PC-3 (cell line): ENCODE measurements around the gene ATP2B2. TPM values are rescaled to one million over a fixed set of nuclear protein-coding genes. Genes with fewer than 3 reads are reported as not detected.

Source experiments
- ATAC-seq: fragments of 200-7000 bp; cut with Tn5 transposase; 2 replicates; pipeline ENCODE4 v1.9.1; 2020; ENCODE audit warnings: mild to moderate bottlenecking, moderate library complexity
- BruUV-seq: library from RNA; stranded (reverse); fragments of 400-500 nt; replicated peaks from 2 replicates; lab custom pipeline; 2021; lab: Mats Ljungman, UMichigan
- CTCF ChIA-PET: fragments of 300-600 bp; sonication (Branson Sonifier 250); formaldehyde crosslinking; loops from one replicate; lab custom pipeline; 2022; ENCODE audit warnings: antibody characterized with exemption; lab: Charles Lee
- POLR2A ChIA-PET: fragments of 300-600 bp; sonication (Branson Sonifier 250); formaldehyde crosslinking; loops from one replicate; lab custom pipeline; 2022; ENCODE audit warnings: antibody characterized with exemption; ENCODE audit not compliant: unreplicated experiment; lab: Charles Lee
- DNase-seq: peaks from one replicate; pipeline ENCODE4 v3.0.0-alpha.2; 2015
- H2AFZ ChIP-seq: fragments of 300-600 bp; sonication (generic); 2 replicates; pipeline ENCODE4 v1.6.0; 2016; ENCODE audit warnings: antibody characterized with exemption, low read length
- H3F3A ChIP-seq: fragments of 300-600 bp; sonication (generic); one replicate; pipeline ENCODE4 v1.6.0; 2017; ENCODE audit warnings: antibody characterized with exemption, low read length, control low read depth, mild to moderate bottlenecking; ENCODE audit not compliant: unreplicated experiment
- H3K27ac ChIP-seq: fragments of 300-600 bp; sonication (generic); 2 replicates; pipeline ENCODE4 v1.5.1; 2016; ENCODE audit warnings: mild to moderate bottlenecking, low read length
- H3K27me3 ChIP-seq: fragments of 300-600 bp; sonication (generic); 2 replicates; pipeline ENCODE4 v1.6.1; 2016; ENCODE audit warnings: low read length, mixed read lengths
- H3K36me3 ChIP-seq: fragments of 300-600 bp; sonication (generic); 2 replicates; pipeline ENCODE4 v1.6.1; 2016; ENCODE audit warnings: low read depth, mixed run types, low read length, mixed read lengths
- H3K4me1 ChIP-seq: fragments of 300-600 bp; sonication (generic); 2 replicates; pipeline ENCODE4 v1.5.1; 2016; ENCODE audit warnings: low read length; ENCODE audit not compliant: insufficient read depth
- H3K4me2 ChIP-seq: fragments of 300-600 bp; sonication (generic); 2 replicates; pipeline ENCODE4 v1.6.0; 2016; ENCODE audit warnings: low read length
- H3K4me3 ChIP-seq: fragments of 300-600 bp; sonication (generic); 2 replicates; pipeline ENCODE4 v1.5.1; 2016; ENCODE audit warnings: mild to moderate bottlenecking, low read length, mixed read lengths
- H3K79me2 ChIP-seq: fragments of 300-600 bp; sonication (generic); 2 replicates; pipeline ENCODE4 v1.6.1; 2017; ENCODE audit warnings: low read length, mixed read lengths
- H3K9ac ChIP-seq: fragments of 300-600 bp; sonication (generic); 2 replicates; pipeline ENCODE4 v1.6.0; 2016; ENCODE audit warnings: mild to moderate bottlenecking, low read length
- H3K9me2 ChIP-seq: fragments of 300-600 bp; sonication (generic); replicated peaks from 2 replicates; pipeline ENCODE4 v1.6.1; 2016; ENCODE audit warnings: mixed run types, low read length, mixed read lengths
- H3K9me3 ChIP-seq: fragments of 300-600 bp; sonication (generic); 2 replicates; pipeline ENCODE4 v1.6.1; 2016; ENCODE audit warnings: low read length, mixed read lengths
- H4K20me1 ChIP-seq: fragments of 300-600 bp; sonication (generic); 2 replicates; pipeline ENCODE4 v1.6.1; 2016; ENCODE audit warnings: low read length, mixed read lengths
- CTCF ChIP-seq: fragments of 300-600 bp; sonication (generic); conservative IDR thresholded peaks from 2 replicates; pipeline ENCODE4 v1.5.1; 2017; ENCODE audit warnings: antibody characterized with exemption, low read depth, mild to moderate bottlenecking, low read length
- EZH2 ChIP-seq: fragments of 300-600 bp; sonication (generic); IDR thresholded peaks from one replicate; pipeline ENCODE4 v1.6.1; 2017; ENCODE audit warnings: antibody characterized with exemption, mild to moderate bottlenecking, low read length; ENCODE audit not compliant: unreplicated experiment
- EZH2phosphoT487 ChIP-seq: fragments of 300-600 bp; sonication (generic); IDR thresholded peaks from 2 replicates; pipeline ENCODE4 v1.6.1; 2018; ENCODE audit warnings: mild to moderate bottlenecking, antibody characterized with exemption, low read length, borderline replicate concordance
- intact Hi-C: fragments of 100-400 bp; cut with micrococcal nuclease; formaldehyde crosslinking; loops from 2 replicates; pipeline ENCODE4 v1.9.0; 2023
- total RNA-seq: library from RNA; depleted of rRNA; stranded (reverse); fragments of >200 nt; gene quantifications from 2 replicates; pipeline ENCODE4 v1.2.3, GENCODE V29; 2014

Gene ATP2B2
- total RNA-seq, 1 experiment from 2014 or later, result not detected

GRCh38 chr3:10527295-10528001 lies 22.1 kb upstream of the ATP2B2 start:
- no peaks in the 10 kb centered on the region for H3F3A ChIP-seq
- H3K79me2 ChIP-seq, result no peaks in the 10 kb centered on the region
- H3K36me3 ChIP-seq, result no peaks in the 10 kb centered on the region
- no peak overlapping the region for H3K4me3 ChIP-seq
- no peak overlapping the region for H3K4me2 ChIP-seq
- peaks cover 73% of the 10 kb centered on the region for H3K27me3 ChIP-seq
- no TSS peak for BruUV-seq
- H3K9me3 ChIP-seq, result no peaks in the 10 kb centered on the region
- ChIA-PET POLR2A (no interaction called here), CTCF (no interaction called here)
- no peak overlapping the region for H2AFZ ChIP-seq
- no peak overlapping the region for H3K9ac ChIP-seq
- H4K20me1 ChIP-seq, result no peaks in the 10 kb centered on the region
- no peaks in the 10 kb centered on the region for H3K9me2 ChIP-seq
- no peaks in the 10 kb centered on the region for H3K4me1 ChIP-seq
- ATAC-seq (no peak), DNase-seq (no peak)
- TF ChIP-seq CTCF (no peak), EZH2 (no peak), EZH2phosphoT487 (no peak)
- intact Hi-C loops, result no loop called here
- no peak overlapping the region for H3K27ac ChIP-seq

- H3K27me3 ChIP-seq, result peaks cover 84% of the 10 kb centered on the region
- H3K27ac ChIP-seq, result no peak overlapping the region
- no peaks in the 10 kb centered on the region for H3K36me3 ChIP-seq
- ChIA-PET CTCF (no interaction called here), POLR2A (no interaction called here)
- ATAC-seq (no peak), DNase-seq (no peak)
- no peak overlapping the region for H3K4me3 ChIP-seq
- no peak overlapping the region for H3K4me2 ChIP-seq
- H4K20me1 ChIP-seq, result no peaks in the 10 kb centered on the region
- no TSS peak for BruUV-seq
- no peaks in the 10 kb centered on the region for H3K9me3 ChIP-seq
- H3K4me1 ChIP-seq, result no peaks in the 10 kb centered on the region
- no peak overlapping the region for H2AFZ ChIP-seq
- TF ChIP-seq EZH2phosphoT487, result no peak
- TF ChIP-seq CTCF, result no peak
- TF ChIP-seq EZH2, result no peak
- H3F3A ChIP-seq, result no peaks in the 10 kb centered on the region
- intact Hi-C loops, result no loop called here
- H3K79me2 ChIP-seq, result no peaks in the 10 kb centered on the region
- H3K9ac ChIP-seq, result no peak overlapping the region
- no peaks in the 10 kb centered on the region for H3K9me2 ChIP-seq
These were observed 21.0 kb upstream of the ATP2B2 start for GRCh38 chr3:10526366-10526765.

GRCh38 chr3:10524799-10525301 lies 19.5 kb upstream of the ATP2B2 start:
- BruUV-seq, result no TSS peak
- CTCF ChIA-PET, result no interaction called here
- intact Hi-C loops, result no loop called here

More at GRCh38 chr3:10524799-10525301, 19.5 kb upstream of the ATP2B2 start:
- no peaks in the 10 kb centered on the region for H3K79me2 ChIP-seq
- no peak for ATAC-seq
- no peak overlapping the region for H2AFZ ChIP-seq
- no peak overlapping the region for H3K9ac ChIP-seq
- H3F3A ChIP-seq, result no peaks in the 10 kb centered on the region
- H3K9me2 ChIP-seq, result no peaks in the 10 kb centered on the region
- H3K9me3 ChIP-seq, result no peaks in the 10 kb centered on the region
- POLR2A ChIA-PET, result no interaction called here
- no peak overlapping the region for H3K4me2 ChIP-seq
- peak; percentile 19 for DNase-seq
- no peaks in the 10 kb centered on the region for H3K36me3 ChIP-seq
- no peaks in the 10 kb centered on the region for H4K20me1 ChIP-seq
- no peak overlapping the region for H3K4me3 ChIP-seq
- no peak overlapping the region for H3K27ac ChIP-seq
- peaks cover 90% of the 10 kb centered on the region for H3K27me3 ChIP-seq
- no peaks in the 10 kb centered on the region for H3K4me1 ChIP-seq
- TF ChIP-seq EZH2 (no peak), CTCF (no peak), EZH2phosphoT487 (no peak)
